Measurements from ENCODE around the gene SCD5. TPM values are rescaled to one million over a fixed set of nuclear protein-coding genes. Genes with fewer than 3 reads are reported as not detected.
A peak's percentile ranks its signal among the peaks of the same experiment; 100 is the strongest.

SCD5 gene
- total and polyA plus RNA-seq, 2 donors (not counting 3 experiments of a cell fraction or from before 2014, with no cell fraction given): 38.4 to 38.5 TPM

DNA sequence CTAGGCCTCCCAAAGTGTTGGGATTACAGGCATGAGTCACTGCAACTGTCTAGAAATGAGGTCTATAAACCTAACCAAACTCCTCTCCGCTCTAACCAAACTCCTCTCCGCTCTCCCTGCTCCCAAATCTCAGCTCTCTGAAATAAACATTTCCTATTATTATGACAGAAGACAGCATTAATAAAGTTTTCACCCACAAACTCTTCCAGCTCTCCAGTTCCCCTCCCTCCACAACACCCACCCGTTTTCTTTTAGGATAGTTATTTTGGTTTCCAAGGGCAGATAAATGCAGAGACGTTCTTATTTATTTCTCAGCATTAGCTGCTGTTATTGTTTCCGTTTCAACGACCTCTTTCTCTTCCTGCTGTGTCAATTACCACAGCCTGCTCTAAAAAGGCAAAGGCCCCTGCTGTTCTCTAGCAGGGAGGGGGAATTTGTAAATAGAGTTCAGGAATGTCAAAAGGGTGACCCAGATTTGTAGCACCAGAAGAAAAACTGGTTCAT is 13.3 kb upstream of the SCD5 start:
- Histone ChIP-seq H3K4me3 (replicated peaks in 1 of 3; ENCODE audit: insufficient read depth in 1 of 3, low read depth in 1 of 3, low read length in 3 of 3) (no peak overlapping the region), H3K4me1 (ENCODE audit: control insufficient read depth, extremely low read depth, insufficient read depth, low read length) (peaks cover 6% of the 10 kb centered on the region), H3K9ac (replicated peaks; ENCODE audit: extremely low read depth, insufficient read depth, low read length) (no peak overlapping the region), H4K20me1 (replicated peaks; ENCODE audit: control insufficient read depth, extremely low read depth, insufficient read depth, low read length) (no peaks in the 10 kb centered on the region), H3K4me2 (ENCODE audit: insufficient read depth, low read length) (peak overlapping the region; percentile 16), H3K27me3 (ENCODE audit: control insufficient read depth in 2 of 2, insufficient read depth in 2 of 2, low read length in 2 of 2) (no peaks in the 10 kb centered on the region), H2AFZ (ENCODE audit: low read depth, low read length) (no peak overlapping the region), H3K9me1 (replicated peaks; ENCODE audit: control insufficient read depth, extremely low read depth, insufficient read depth, low read length) (no peaks in the 10 kb centered on the region), H3K9me3 (replicated peaks; ENCODE audit: control insufficient read depth, insufficient read depth, low read length) (no peaks in the 10 kb centered on the region), H3K79me2 (ENCODE audit: control insufficient read depth, insufficient read depth, low read length) (no peaks in the 10 kb centered on the region), H3K27ac (ENCODE audit: insufficient read depth, low read depth, low read length) (no peak overlapping the region), H3K36me3 (ENCODE audit: control insufficient read depth in 2 of 2, extremely low read depth in 1 of 2, insufficient read depth in 2 of 2, low read length in 2 of 2) (no peaks in the 10 kb centered on the region)
- BruUV-seq (replicated peaks): no TSS peak
- ChIA-PET POLR2A (no interaction called here), CTCF (interaction anchor here (0.9 to 2.6 kb wide), 4 partner anchors 12 to 350 kb away, joined by 3 to 13 read pairs (median 9); no protein-coding TSS in a partner anchor)
- FAIRE-seq (peak; percentile 40), DNase-seq (ENCODE audit: low read depth, low spot score) (peak; percentile 28)
- intact Hi-C loops (cut with micrococcal nuclease) (no loop called here), dilution Hi-C loops (cut with MboI; ENCODE audit: extremely low pct_ligation_motif_present, low sequenced_read_pairs) (no loop called here)
- TF ChIP-seq POLR2A (IDR thresholded peaks at IDR 0.05; ENCODE audit: low read depth, low read length): no peak
- TF ChIP-seq JUN (IDR thresholded peaks at IDR 0.05; ENCODE audit: borderline replicate concordance, insufficient read depth, insufficient read length, low read depth): no peak
- TF ChIP-seq, protein P1, sequence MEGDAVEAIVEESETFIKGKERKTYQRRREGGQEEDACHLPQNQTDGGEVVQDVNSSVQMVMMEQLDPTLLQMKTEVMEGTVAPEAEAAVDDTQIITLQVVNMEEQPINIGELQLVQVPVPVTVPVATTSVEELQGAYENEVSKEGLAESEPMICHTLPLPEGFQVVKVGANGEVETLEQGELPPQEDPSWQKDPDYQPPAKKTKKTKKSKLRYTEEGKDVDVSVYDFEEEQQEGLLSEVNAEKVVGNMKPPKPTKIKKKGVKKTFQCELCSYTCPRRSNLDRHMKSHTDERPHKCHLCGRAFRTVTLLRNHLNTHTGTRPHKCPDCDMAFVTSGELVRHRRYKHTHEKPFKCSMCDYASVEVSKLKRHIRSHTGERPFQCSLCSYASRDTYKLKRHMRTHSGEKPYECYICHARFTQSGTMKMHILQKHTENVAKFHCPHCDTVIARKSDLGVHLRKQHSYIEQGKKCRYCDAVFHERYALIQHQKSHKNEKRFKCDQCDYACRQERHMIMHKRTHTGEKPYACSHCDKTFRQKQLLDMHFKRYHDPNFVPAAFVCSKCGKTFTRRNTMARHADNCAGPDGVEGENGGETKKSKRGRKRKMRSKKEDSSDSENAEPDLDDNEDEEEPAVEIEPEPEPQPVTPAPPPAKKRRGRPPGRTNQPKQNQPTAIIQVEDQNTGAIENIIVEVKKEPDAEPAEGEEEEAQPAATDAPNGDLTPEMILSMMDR (IDR thresholded peaks at IDR 0.05; ENCODE audit: extremely low read depth in 1 of 2, insufficient read depth in 1 of 2, low read depth in 1 of 2, low read length in 2 of 2): no peak
- TF ChIP-seq, protein P2, sequence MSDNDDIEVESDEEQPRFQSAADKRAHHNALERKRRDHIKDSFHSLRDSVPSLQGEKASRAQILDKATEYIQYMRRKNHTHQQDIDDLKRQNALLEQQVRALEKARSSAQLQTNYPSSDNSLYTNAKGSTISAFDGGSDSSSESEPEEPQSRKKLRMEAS (IDR thresholded peaks at IDR 0.05; ENCODE audit: insufficient read depth, insufficient read length): no peak

DNA sequence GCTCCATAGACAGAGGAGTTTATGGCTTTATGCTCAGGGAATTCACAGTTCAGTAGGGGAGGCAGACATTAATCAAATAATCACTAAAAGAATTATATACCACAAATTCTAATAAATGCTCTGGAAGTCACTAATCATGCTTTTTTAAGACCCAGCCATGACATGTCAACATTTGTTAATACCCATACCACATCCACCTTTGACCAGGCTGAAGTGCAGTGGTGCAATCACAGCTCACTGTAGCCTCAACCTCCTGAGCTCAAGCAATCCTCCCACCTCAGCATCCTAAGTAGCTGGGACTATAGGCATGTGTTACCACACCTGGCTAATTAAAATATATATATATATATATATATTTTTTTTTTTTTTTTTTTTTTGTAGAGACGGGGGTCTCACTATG is 12.8 kb upstream of the SCD5 start:
- DNase-seq (ENCODE audit: low read depth, low spot score) (no peak), FAIRE-seq (no peak)
- intact Hi-C loops (cut with micrococcal nuclease) (no loop called here), dilution Hi-C loops (cut with MboI; ENCODE audit: extremely low pct_ligation_motif_present, low sequenced_read_pairs) (no loop called here)
- no peak overlapping the region for H2AFZ ChIP-seq (ENCODE audit: low read depth, low read length)
- H3K4me2 ChIP-seq (ENCODE audit: insufficient read depth, low read length): no peak overlapping the region
- H3K36me3 ChIP-seq (ENCODE audit: control insufficient read depth in 2 of 2, extremely low read depth in 1 of 2, insufficient read depth in 2 of 2, low read length in 2 of 2): no peaks in the 10 kb centered on the region
- CTCF ChIA-PET: interaction anchor here (1.0 to 2.6 kb wide), 3 partner anchors 11 to 349 kb away, joined by 3 to 13 read pairs (median 13); no protein-coding TSS in a partner anchor
- POLR2A ChIA-PET: no interaction called here
- H3K9ac ChIP-seq (replicated peaks; ENCODE audit: extremely low read depth, insufficient read depth, low read length): no peak overlapping the region
- H3K27ac ChIP-seq (ENCODE audit: insufficient read depth, low read depth, low read length): no peak overlapping the region
- H3K27me3 ChIP-seq (ENCODE audit: control insufficient read depth in 2 of 2, insufficient read depth in 2 of 2, low read length in 2 of 2): no peaks in the 10 kb centered on the region
- no TSS peak for BruUV-seq (replicated peaks)
- H3K9me1 ChIP-seq (replicated peaks; ENCODE audit: control insufficient read depth, extremely low read depth, insufficient read depth, low read length): no peaks in the 10 kb centered on the region
- H4K20me1 ChIP-seq (replicated peaks; ENCODE audit: control insufficient read depth, extremely low read depth, insufficient read depth, low read length): no peaks in the 10 kb centered on the region
- H3K79me2 ChIP-seq (ENCODE audit: control insufficient read depth, insufficient read depth, low read length): no peaks in the 10 kb centered on the region
- H3K4me3 ChIP-seq (replicated peaks in 1 of 3; ENCODE audit: insufficient read depth in 1 of 3, low read depth in 1 of 3, low read length in 3 of 3): no peak overlapping the region
- H3K9me3 ChIP-seq (replicated peaks; ENCODE audit: control insufficient read depth, insufficient read depth, low read length): no peaks in the 10 kb centered on the region
- TF ChIP-seq, protein P1 (IDR thresholded peaks at IDR 0.05; ENCODE audit: extremely low read depth in 1 of 2, insufficient read depth in 1 of 2, low read depth in 1 of 2, low read length in 2 of 2): no peak
- TF ChIP-seq POLR2AphosphoS5 (IDR thresholded peaks at IDR 0.05; ENCODE audit: insufficient read depth, low read depth, low read length): no peak
- no peak for TF ChIP-seq POLR2A (IDR thresholded peaks at IDR 0.05; ENCODE audit: low read depth, low read length)
- no peak for TF ChIP-seq JUN (IDR thresholded peaks at IDR 0.05; ENCODE audit: borderline replicate concordance, insufficient read depth, insufficient read length, low read depth)
- no peak for TF ChIP-seq MYC (IDR thresholded peaks at IDR 0.05; ENCODE audit: low read depth, low read length)
- no peak for TF ChIP-seq GATA2 (IDR thresholded peaks at IDR 0.05; ENCODE audit: insufficient read depth, insufficient read length, low read depth, low read length)
- TF ChIP-seq FOS (IDR thresholded peaks at IDR 0.05; ENCODE audit: borderline replicate concordance, insufficient read depth, low read length): no peak
- TF ChIP-seq, protein P2 (IDR thresholded peaks at IDR 0.05; ENCODE audit: insufficient read depth, insufficient read length): no peak
- no peak for TF ChIP-seq EZH2 (IDR thresholded peaks at IDR 0.05; ENCODE audit: borderline replicate concordance, low read depth, low read length, severe bottlenecking)
- H3K4me1 ChIP-seq (ENCODE audit: control insufficient read depth, extremely low read depth, insufficient read depth, low read length): peaks cover 6% of the 10 kb centered on the region

Data from endothelial cell of umbilical vein (primary cell).